Neural cell (in vitro differentiated cells): Measurements from ENCODE around the gene ASB6. TPM values are rescaled to one million over a fixed set of nuclear protein-coding genes. Genes with fewer than 3 reads are reported as not detected.

Experiments
- H2AFZ ChIP-seq: fragments of 200-600, 300-800 bp; sonication (generic), shearing (Covaris generic); 2 replicates; pipeline ENCODE4 v1.6.0; 2014; ENCODE audit warnings: low read depth, mild to moderate bottlenecking, antibody characterized with exemption, low read length, moderate library complexity
- H3F3A ChIP-seq: fragments of 200-600 bp; shearing (Covaris generic); 2 replicates; pipeline ENCODE4 v1.6.1; 2016; ENCODE audit warnings: mild to moderate bottlenecking, moderate library complexity, mixed read lengths, antibody characterized with exemption, low read length; ENCODE audit not compliant: insufficient read depth, poor library complexity, severe bottlenecking
- H3K27ac ChIP-seq: fragments of 200-600, 300-800 bp; sonication (generic), shearing (Covaris generic); 2 replicates; pipeline ENCODE4 v1.5.1; 2014; ENCODE audit warnings: mild to moderate bottlenecking, low read length, moderate library complexity
- H3K27me3 ChIP-seq: fragments of 300-800, 200-600 bp; sonication (generic), shearing (Covaris generic); 2 replicates; pipeline ENCODE4 v1.6.0; 2014; ENCODE audit warnings: mild to moderate bottlenecking, low read depth, low read length, moderate library complexity; ENCODE audit not compliant: insufficient read depth
- H3K36me3 ChIP-seq: fragments of 300-800, 200-600 bp; sonication (generic), shearing (Covaris generic); 2 replicates; pipeline ENCODE4 v1.5.1; 2014; ENCODE audit warnings: mild to moderate bottlenecking, antibody characterized with exemption, low read length, moderate library complexity; ENCODE audit not compliant: insufficient read depth
- H3K4me2 ChIP-seq: fragments of 300-800, 200-600 bp; sonication (generic), shearing (Covaris generic); 2 replicates; pipeline ENCODE4 v1.6.0; 2014; ENCODE audit warnings: mild to moderate bottlenecking, low read length
- H3K4me3 ChIP-seq: fragments of 300-800, 200-600 bp; sonication (generic), shearing (Covaris generic); 2 replicates; pipeline ENCODE4 v1.5.1; 2014; ENCODE audit warnings: mild to moderate bottlenecking, low read length, moderate library complexity
- H3K79me2 ChIP-seq: fragments of 200-600 bp; shearing (Covaris generic); replicated peaks from 2 replicates; pipeline ENCODE4 v1.6.0; 2014; ENCODE audit warnings: mild to moderate bottlenecking, low read length, moderate library complexity; ENCODE audit not compliant: insufficient read depth
- H3K9ac ChIP-seq: fragments of 300-800, 200-600 bp; sonication (generic), shearing (Covaris generic); 2 replicates; pipeline ENCODE4 v1.6.1; 2016; ENCODE audit warnings: mild to moderate bottlenecking, low read length, mixed read lengths
- H3K9me2 ChIP-seq: fragments of 200-600 bp; shearing (Covaris generic); 2 replicates; pipeline ENCODE4 v1.6.1; 2016; ENCODE audit warnings: mild to moderate bottlenecking, low read length, mixed read lengths; ENCODE audit not compliant: insufficient read depth
- H3K9me3 ChIP-seq: fragments of 200-600, 300-800 bp; sonication (generic), shearing (Covaris generic); 2 replicates; pipeline ENCODE4 v1.6.1; 2016; ENCODE audit warnings: mild to moderate bottlenecking, mixed run types, low read length, moderate library complexity, mixed read lengths
- H4K20me1 ChIP-seq: fragments of 200-600 bp; shearing (Covaris generic); 2 replicates; pipeline ENCODE4 v1.6.1; 2016; ENCODE audit warnings: mild to moderate bottlenecking, mixed run types; ENCODE audit not compliant: insufficient read depth
- CTCF ChIP-seq: fragments of 450-650 bp; IDR thresholded peaks from 2 replicates; pipeline ENCODE4 v1.5.1; 2014; ENCODE audit warnings: antibody characterized with exemption, mild to moderate bottlenecking, moderate library complexity; ENCODE audit not compliant: poor library complexity, severe bottlenecking
- EP300 ChIP-seq: fragments of 450-650 bp; conservative IDR thresholded peaks from 2 replicates; pipeline ENCODE4 v1.6.1; 2014; ENCODE audit warnings: antibody characterized with exemption, mild to moderate bottlenecking, moderate library complexity; ENCODE audit not compliant: poor library complexity, severe bottlenecking
- EZH2 ChIP-seq: fragments of 200-600, 300-800 bp; shearing (Covaris generic), sonication (generic); IDR thresholded peaks from 2 replicates; pipeline ENCODE4 v1.6.1; 2014; ENCODE audit warnings: antibody characterized with exemption, low read length, borderline replicate concordance, mild to moderate bottlenecking; ENCODE audit not compliant: insufficient read depth, poor library complexity, severe bottlenecking
- MXI1 ChIP-seq: fragments of 450-650 bp; conservative IDR thresholded peaks from 2 replicates; pipeline ENCODE4 v1.6.1; 2014; ENCODE audit warnings: antibody characterized with exemption, mild to moderate bottlenecking; ENCODE audit not compliant: poor library complexity, severe bottlenecking
- POLR2AphosphoS5 ChIP-seq: IDR thresholded peaks from 2 replicates; pipeline ENCODE4 v1.6.1; 2012
- RAD21 ChIP-seq: fragments of 450-650 bp; conservative IDR thresholded peaks from 2 replicates; pipeline ENCODE4 v1.6.1; 2014; ENCODE audit warnings: antibody characterized with exemption, mild to moderate bottlenecking, moderate library complexity
- REST ChIP-seq: IDR thresholded peaks from 2 replicates; pipeline ENCODE4 v1.6.1; 2012; ENCODE audit warnings: borderline replicate concordance
- SMC3 ChIP-seq: fragments of 450-650 bp; conservative IDR thresholded peaks from 2 replicates; pipeline ENCODE4 v1.6.1; 2014; ENCODE audit warnings: antibody characterized with exemption, mild to moderate bottlenecking, moderate library complexity; ENCODE audit not compliant: poor library complexity
- TAF1 ChIP-seq: IDR thresholded peaks from 2 replicates; pipeline ENCODE4 v1.6.1; 2012; ENCODE audit warnings: low read depth
- polyA plus RNA-seq: library from polyadenylated mRNA; depleted of rRNA; stranded (reverse); fragments of >200 nt; gene quantifications from 2 replicates; pipeline ENCODE4 v1.2.3, GENCODE V29; 2014

The ASB6 gene
- polyA plus RNA-seq, 1 donor from 2014 or later = 18.4 TPM

DNA sequence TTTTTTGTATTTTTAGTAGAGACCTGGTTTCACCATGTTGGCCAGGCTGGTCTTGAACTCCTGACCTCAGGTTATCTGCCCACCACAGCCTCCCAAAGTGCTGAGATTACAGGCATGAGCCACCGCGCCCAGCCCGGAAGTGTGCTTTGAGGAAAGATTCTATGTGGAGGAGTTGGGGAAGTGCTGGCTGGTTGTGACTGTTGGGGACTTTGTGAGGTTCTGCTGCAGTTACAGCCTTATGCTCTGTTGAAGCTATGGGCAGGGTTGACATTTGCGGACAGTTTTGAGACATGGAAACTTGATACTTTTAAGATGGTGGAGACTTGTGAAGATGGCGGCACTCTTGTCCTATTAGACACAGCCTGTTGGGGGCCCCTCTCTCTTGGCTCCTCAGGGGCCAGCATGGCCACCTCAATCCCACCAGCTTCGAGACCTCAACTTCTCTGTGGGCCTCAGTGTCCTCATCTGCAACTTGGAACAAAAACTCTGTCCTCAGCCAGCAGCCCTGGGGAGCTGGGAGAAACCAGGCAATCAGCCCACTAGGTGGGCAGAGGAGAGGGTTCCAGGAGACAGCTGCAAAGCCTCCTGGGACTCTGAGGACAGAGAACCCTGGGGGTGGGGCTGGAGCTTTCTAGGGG lies 45.9 kb downstream of the ASB6 start:
- TF ChIP-seq POLR2AphosphoS5 = no peak
- no peak for TF ChIP-seq SMC3
- TF ChIP-seq EP300 = no peak
- TF ChIP-seq RAD21 = no peak
- no peak for TF ChIP-seq REST
- TF ChIP-seq EZH2 = no peak
- no peak for TF ChIP-seq MXI1
- TF ChIP-seq TAF1 = no peak
- no peak for TF ChIP-seq CTCF
- H3K36me3 ChIP-seq = no peaks in the 10 kb centered on the region
- H4K20me1 ChIP-seq = no peaks in the 10 kb centered on the region
- no peaks in the 10 kb centered on the region for H3K9me3 ChIP-seq
- H3F3A ChIP-seq = no peaks in the 10 kb centered on the region
- no peaks in the 10 kb centered on the region for H3K9me2 ChIP-seq
- H3K27me3 ChIP-seq = peaks cover 22% of the 10 kb centered on the region
- H3K4me3 ChIP-seq = no peak overlapping the region
- H3K79me2 ChIP-seq = no peaks in the 10 kb centered on the region
- no peak overlapping the region for H3K9ac ChIP-seq
- H2AFZ ChIP-seq = no peak overlapping the region
- no peak overlapping the region for H3K27ac ChIP-seq
- H3K4me2 ChIP-seq = no peak overlapping the region

DNA sequence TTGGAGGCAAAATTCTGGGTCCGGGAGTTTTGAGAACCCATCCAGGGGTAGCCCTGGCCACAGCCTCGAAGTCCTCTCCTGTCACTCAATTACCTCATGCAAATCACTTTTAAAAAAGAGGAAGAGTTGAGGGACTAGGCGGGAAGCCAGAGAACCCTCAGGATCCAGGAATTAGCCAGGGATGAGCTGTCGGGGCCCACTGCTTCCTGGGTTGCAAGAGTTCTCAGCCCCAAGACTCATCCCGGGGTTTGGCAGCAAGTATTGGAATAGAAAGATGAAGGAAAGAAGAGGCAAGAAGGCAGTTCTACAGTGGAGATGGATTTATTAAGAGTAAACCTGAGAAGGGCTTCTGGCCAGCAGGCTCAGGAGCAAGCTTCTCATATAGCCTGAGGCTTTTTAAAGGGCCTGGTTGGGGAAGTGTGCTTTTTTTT lies 46.6 kb downstream of the ASB6 start:
- Histone ChIP-seq H3K9me2 (no peaks in the 10 kb centered on the region), H3F3A (no peaks in the 10 kb centered on the region), H3K27ac (no peak overlapping the region), H3K79me2 (no peaks in the 10 kb centered on the region), H3K4me2 (no peak overlapping the region), H3K27me3 (peaks cover 22% of the 10 kb centered on the region), H2AFZ (no peak overlapping the region), H3K9me3 (no peaks in the 10 kb centered on the region), H3K9ac (no peak overlapping the region), H3K36me3 (no peaks in the 10 kb centered on the region), H3K4me3 (no peak overlapping the region), H4K20me1 (no peaks in the 10 kb centered on the region)
- no peak for TF ChIP-seq CTCF
- no peak for TF ChIP-seq REST
- TF ChIP-seq TAF1 = no peak
- TF ChIP-seq RAD21 = no peak
